ENCODE results near the gene MELTF. TPM values are rescaled to one million over a fixed set of nuclear protein-coding genes. Genes with fewer than 3 reads are reported as not detected.

Gene MELTF
- total and polyA plus RNA-seq, 9 of the 15 experiments (the other 6 are each of a cell fraction or from before 2014, with no cell fraction given) = 0.35 to 10.5 (median 4.5) TPM

DNA sequence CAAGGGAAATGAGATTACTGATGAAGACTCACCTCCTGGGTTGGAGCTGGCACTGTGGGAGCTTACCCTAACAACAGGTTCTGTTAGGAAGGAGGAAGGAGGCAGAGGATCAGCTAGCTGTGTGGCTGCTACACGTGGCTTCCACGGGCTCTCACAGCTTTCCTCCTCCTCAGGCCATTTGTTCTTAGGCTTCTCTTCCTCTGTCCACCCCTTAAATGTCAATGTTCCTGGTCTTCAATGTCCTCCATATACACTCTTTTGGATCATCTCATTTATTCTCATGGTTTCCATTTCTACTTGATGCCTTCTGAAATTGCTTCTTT lies 66.0 kb downstream of the MELTF start:
- in situ Hi-C loops (cut with MboI) (no loop called here), intact Hi-C loops (cut with micrococcal nuclease) (no loop called here)
- no peak overlapping the region for H3K4me3 ChIP-seq
- FAIRE-seq (no peak), DNase-seq (ENCODE audit: extremely low read depth in 1 of 4, low spot score in 3 of 4) (no peak), ATAC-seq (no peak)
- no peak overlapping the region for H3K27ac ChIP-seq (ENCODE audit: extremely low read depth, low read depth, low read length)
- TF ChIP-seq ZNF717 (CRISPR knock-in tag; IDR thresholded peaks at IDR 0.05) (no peak), KLF6 (CRISPR knock-in tag; IDR thresholded peaks at IDR 0.05; ENCODE audit: borderline replicate concordance) (no peak), NR2C1 (IDR thresholded peaks at IDR 0.05) (no peak), NR2C1 (tag; IDR thresholded peaks at IDR 0.05) (no peak), ARID3B (CRISPR knock-in tag; IDR thresholded peaks at IDR 0.05; ENCODE audit: borderline replicate concordance) (no peak), FOXK1 (CRISPR knock-in tag; IDR thresholded peaks at IDR 0.05; ENCODE audit: borderline replicate concordance) (no peak)
- H3K27me3 ChIP-seq (ENCODE audit: control insufficient read depth in 2 of 2, insufficient read depth in 2 of 2, low read length in 2 of 2) = no peaks in the 10 kb centered on the region
- H3K4me1 ChIP-seq (replicated peaks in 1 of 2; ENCODE audit: control insufficient read depth in 2 of 2, insufficient read depth in 2 of 2, low read length in 2 of 2) = peaks cover 4 to 9% of the 10 kb centered on the region in 2 experiments; a peak in 2 of 5 replicates
- H3K4me2 ChIP-seq (ENCODE audit: insufficient read depth, low read length) = no peak overlapping the region
- H4K20me1 ChIP-seq (replicated peaks; ENCODE audit: control insufficient read depth, insufficient read depth, low read length) = no peaks in the 10 kb centered on the region
- H2AFZ ChIP-seq (ENCODE audit: low read depth, low read length) = no peak overlapping the region
- POLR2A ChIA-PET = interaction anchor here (1.3 kb wide), 1 partner anchor 12 kb away, joined by 3 read pairs; no protein-coding TSS in a partner anchor
- peaks cover 12% of the 10 kb centered on the region; the same call in 2 of the 3 replicates for H3K79me2 ChIP-seq (ENCODE audit: control insufficient read depth, insufficient read depth, low read length)
- H3K9me1 ChIP-seq (ENCODE audit: control insufficient read depth, insufficient read depth, low read length) = no peaks in the 10 kb centered on the region
- BruUV-seq (replicated peaks) = no TSS peak
- WGBS (ENCODE audit: insufficient coverage, low coverage, missing lambda C conversion rate) = 57% methylated on average over 2 of the region's 2 CpGs
- CTCF ChIA-PET (ENCODE audit: low intra/inter-chr PET ratio) = no interaction called here
- H3K9me3 ChIP-seq (replicated peaks; ENCODE audit: control insufficient read depth, insufficient read depth, low read depth, low read length) = 0 out of 2 replicates have a peak, but pooled peaks cover 3% of the 10 kb centered on the region
- peaks cover 8% of the 10 kb centered on the region; the same call in 1 of the 3 replicates for H3K36me3 ChIP-seq (ENCODE audit: control insufficient read depth, insufficient read depth, low read length)
- H3K9ac ChIP-seq (ENCODE audit: insufficient read depth in 1 of 2, low read depth in 2 of 2, low read length in 2 of 2) = no peak overlapping the region

Data from K562 (cell line).